ENCODE data around the gene CAPN1. TPM values are rescaled to one million over a fixed set of nuclear protein-coding genes. Genes with fewer than 3 reads are reported as not detected.

CAPN1 gene
- 100 to 1,000 TPM; 124 to 155 (median 148) TPM for polyA plus RNA-seq

GRCh38 chr11:65181569-65182257 is at the start of gene CAPN1:
Gene CAPN1, plus strand, starts transcription at chr11:65181928. Its CDS starts 774 bp downstream, at chr11:65182702.
- H3K4me3 Mint-ChIP-seq, result peak within 1 kb of the TSS; percentile 86 to 96 (median 91)

GRCh38 chr11:65132238-65132987 is 49.3 kb upstream of the CAPN1 start:
- no peak for DNase-seq
- peaks cover 3 to 9% (median 4%) of the 10 kb centered on the region in 3 donors for H3K36me3 Mint-ChIP-seq
- H3K9me3 Mint-ChIP-seq, result no peaks in the 10 kb centered on the region
- H3K4me1 Mint-ChIP-seq, result peaks cover 38 to 42% of the 10 kb centered on the region in 2 donors
- H3K27ac Mint-ChIP-seq, result peak overlapping the region; percentile 60 to 100 (median 100)
- peaks cover 13 to 15% (median 14%) of the 10 kb centered on the region in 3 donors for H3K27me3 Mint-ChIP-seq (ENCODE audit: low read depth in 3 of 3)
- peak overlapping the region; percentile 93 to 100 (median 98) for H3K4me3 Mint-ChIP-seq

More at GRCh38 chr11:65181569-65182257, at the start of gene CAPN1:
- H3K36me3 Mint-ChIP-seq, result peaks cover 4 to 8% (median 7%) of the 10 kb centered on the region in 3 donors
- no peaks in the 10 kb centered on the region for H3K9me3 Mint-ChIP-seq
- H3K27ac Mint-ChIP-seq, result peak within 1 kb of the TSS; percentile 68 to 92 (median 84)
- DNase-seq, result peak; percentile 42 to 61 (median 53)
- peaks cover 0 to 3% (median 1%) of the 10 kb centered on the region in 3 donors for H3K27me3 Mint-ChIP-seq (ENCODE audit: low read depth in 3 of 3)
- H3K4me1 Mint-ChIP-seq, result peaks cover 24 to 34% of the 10 kb centered on the region in 2 donors

- H3K4me3 Mint-ChIP-seq, result peak overlapping the region; percentile 93 to 100 (median 98)
- peaks cover 38 to 45% of the 10 kb centered on the region in 2 donors for H3K4me1 Mint-ChIP-seq
Observed at GRCh38 chr11:65132988-65133700, 48.6 kb upstream of the CAPN1 start.

GRCh38 chr11:65133724-65134123 is 48.0 kb upstream of the CAPN1 start:
- H3K36me3 Mint-ChIP-seq, result peaks cover 3 to 5% (median 4%) of the 10 kb centered on the region in 3 donors
- H3K4me3 Mint-ChIP-seq, result peak overlapping the region; percentile 93 to 100 (median 98)
- peak in 1 of 3 donors; percentile 17 for DNase-seq
- H3K27ac Mint-ChIP-seq, result peak overlapping the region; percentile 99 to 100 (median 100)
- H3K4me1 Mint-ChIP-seq, result peaks cover 38 to 45% of the 10 kb centered on the region in 2 donors
- no peaks in the 10 kb centered on the region for H3K9me3 Mint-ChIP-seq
- peaks cover 13 to 15% (median 14%) of the 10 kb centered on the region in 3 donors for H3K27me3 Mint-ChIP-seq (ENCODE audit: low read depth in 3 of 3)

More at GRCh38 chr11:65132988-65133700, 48.6 kb upstream of the CAPN1 start:
- peak in 2 of 3 donors; percentile 29 to 34 for DNase-seq
- H3K27me3 Mint-ChIP-seq (ENCODE audit: low read depth in 3 of 3), result peaks cover 13 to 15% (median 14%) of the 10 kb centered on the region in 3 donors
- peak overlapping the region; percentile 99 to 100 (median 100) for H3K27ac Mint-ChIP-seq
- H3K36me3 Mint-ChIP-seq, result peaks cover 3 to 9% (median 4%) of the 10 kb centered on the region in 3 donors
- H3K9me3 Mint-ChIP-seq, result no peaks in the 10 kb centered on the region

- peak within 1 kb of the TSS; percentile 99 to 100 (median 100) for H3K27ac Mint-ChIP-seq
- peak; percentile 93 to 94 (median 93) for DNase-seq
- peaks cover 3 to 4% (median 4%) of the 10 kb centered on the region in 3 donors for H3K36me3 Mint-ChIP-seq
- H3K4me3 Mint-ChIP-seq, result peak within 1 kb of the TSS; percentile 93 to 100 (median 98)
- H3K4me1 Mint-ChIP-seq, result peaks cover 38 to 45% of the 10 kb centered on the region in 2 donors
- peaks cover 13 to 15% (median 14%) of the 10 kb centered on the region in 3 donors for H3K27me3 Mint-ChIP-seq (ENCODE audit: low read depth in 3 of 3)
- H3K9me3 Mint-ChIP-seq, result no peaks in the 10 kb centered on the region
Observed at GRCh38 chr11:65134240-65134951, 47.3 kb upstream of the CAPN1 start, which contains the start of gene SYVN1. Gene SYVN1, minus strand, starts transcription at chr11:65134519. Its CDS starts 918 bp downstream, at chr11:65133601.

GRCh38 chr11:65134952-65135632 is 46.6 kb upstream of the CAPN1 start:
- no peaks in the 10 kb centered on the region for H3K9me3 Mint-ChIP-seq
- H3K4me3 Mint-ChIP-seq, result peak overlapping the region; percentile 93 to 100 (median 98)
- peak; percentile 90 to 91 (median 91) for DNase-seq
- H3K36me3 Mint-ChIP-seq, result peaks cover 3 to 4% (median 4%) of the 10 kb centered on the region in 3 donors
- peaks cover 38 to 45% of the 10 kb centered on the region in 2 donors for H3K4me1 Mint-ChIP-seq
- H3K27ac Mint-ChIP-seq, result peak overlapping the region; percentile 99 to 100 (median 100)
- peaks cover 13 to 16% (median 15%) of the 10 kb centered on the region in 3 donors for H3K27me3 Mint-ChIP-seq (ENCODE audit: low read depth in 3 of 3)

GRCh38 chr11:65135633-65136145 is 46.0 kb upstream of the CAPN1 start:
- H3K4me3 Mint-ChIP-seq, result peak overlapping the region; percentile 93 to 100 (median 98)
- peaks cover 38 to 45% of the 10 kb centered on the region in 2 donors for H3K4me1 Mint-ChIP-seq
- H3K27me3 Mint-ChIP-seq (ENCODE audit: low read depth in 3 of 3), result peaks cover 13 to 16% (median 15%) of the 10 kb centered on the region in 3 donors
- H3K27ac Mint-ChIP-seq, result peak overlapping the region; percentile 99 to 100 (median 100)
- no peaks in the 10 kb centered on the region for H3K9me3 Mint-ChIP-seq
- no peak for DNase-seq
- peaks cover 3 to 4% (median 4%) of the 10 kb centered on the region in 3 donors for H3K36me3 Mint-ChIP-seq

- Mint-ChIP-seq H3K4me1 (peaks cover 38 to 42% of the 10 kb centered on the region in 2 donors), H3K36me3 (no peaks in the 10 kb centered on the region), H3K27me3 (ENCODE audit: low read depth in 3 of 3) (peaks cover 13 to 16% (median 15%) of the 10 kb centered on the region in 3 donors), H3K9me3 (no peaks in the 10 kb centered on the region), H3K4me3 (peak overlapping the region in 4 of 5 donors; percentile 70 to 99 (median 86)), H3K27ac (peak overlapping the region in 5 of 6 donors; percentile 94 to 100 (median 100))
- DNase-seq, result no peak
Observed at GRCh38 chr11:65136515-65137096, 45.1 kb upstream of the CAPN1 start.

- H3K9me3 Mint-ChIP-seq, result no peaks in the 10 kb centered on the region
- H3K27me3 Mint-ChIP-seq (ENCODE audit: low read depth in 3 of 3), result peaks cover 0 to 10% (median 7%) of the 10 kb centered on the region in 3 donors
- no peak for DNase-seq
- H3K4me3 Mint-ChIP-seq, result no peak overlapping the region
- H3K27ac Mint-ChIP-seq, result no peak overlapping the region
- peaks cover 0 to 4% of the 10 kb centered on the region in 2 donors for H3K4me1 Mint-ChIP-seq
- H3K36me3 Mint-ChIP-seq, result no peaks in the 10 kb centered on the region
Observed at GRCh38 chr11:65141896-65142494, 39.7 kb upstream of the CAPN1 start.

- no peak overlapping the region for H3K27ac Mint-ChIP-seq
- no peak for DNase-seq
- no peaks in the 10 kb centered on the region for H3K36me3 Mint-ChIP-seq
- no peaks in the 10 kb centered on the region for H3K9me3 Mint-ChIP-seq
- peaks cover 0 to 10% (median 3%) of the 10 kb centered on the region in 3 donors for H3K27me3 Mint-ChIP-seq (ENCODE audit: low read depth in 3 of 3)
- no peak overlapping the region for H3K4me3 Mint-ChIP-seq
- H3K4me1 Mint-ChIP-seq, result no peaks in the 10 kb centered on the region
Observed at GRCh38 chr11:65147352-65148075, 34.2 kb upstream of the CAPN1 start.

GRCh38 chr11:65148657-65149056 is 33.1 kb upstream of the CAPN1 start:
- H3K4me1 Mint-ChIP-seq, result no peaks in the 10 kb centered on the region
- DNase-seq, result no peak
- no peak overlapping the region for H3K4me3 Mint-ChIP-seq
- H3K9me3 Mint-ChIP-seq, result no peaks in the 10 kb centered on the region
- peaks cover 0 to 8% (median 2%) of the 10 kb centered on the region in 3 donors for H3K27me3 Mint-ChIP-seq (ENCODE audit: low read depth in 3 of 3)
- no peak overlapping the region for H3K27ac Mint-ChIP-seq
- no peaks in the 10 kb centered on the region for H3K36me3 Mint-ChIP-seq

Data from immature natural killer cell (primary cell).